Fibroblast of lung (primary cell): ENCODE results near the gene CLEC16A.

Source experiments
- CTCF ChIP-seq, 2 donors: IDR thresholded peaks in 1 of 2; conservative IDR thresholded peaks in 1 of 2; 1 replicate in 1 of 2; 2 replicates in 1 of 2; pipeline ENCODE4 v1.5.1; 2011 to 2012; ENCODE audit warnings: low read length in 2 of 2, control low read depth in 1 of 2, inconsistent platforms in 1 of 2, low read depth in 1 of 2, mild to moderate bottlenecking in 1 of 2
- EZH2 ChIP-seq: IDR thresholded peaks from 2 replicates; pipeline ENCODE4 v1.5.1; 2012; ENCODE audit warnings: low read length, control low read depth, mild to moderate bottlenecking; ENCODE audit errors: missing control alignments

DNA sequence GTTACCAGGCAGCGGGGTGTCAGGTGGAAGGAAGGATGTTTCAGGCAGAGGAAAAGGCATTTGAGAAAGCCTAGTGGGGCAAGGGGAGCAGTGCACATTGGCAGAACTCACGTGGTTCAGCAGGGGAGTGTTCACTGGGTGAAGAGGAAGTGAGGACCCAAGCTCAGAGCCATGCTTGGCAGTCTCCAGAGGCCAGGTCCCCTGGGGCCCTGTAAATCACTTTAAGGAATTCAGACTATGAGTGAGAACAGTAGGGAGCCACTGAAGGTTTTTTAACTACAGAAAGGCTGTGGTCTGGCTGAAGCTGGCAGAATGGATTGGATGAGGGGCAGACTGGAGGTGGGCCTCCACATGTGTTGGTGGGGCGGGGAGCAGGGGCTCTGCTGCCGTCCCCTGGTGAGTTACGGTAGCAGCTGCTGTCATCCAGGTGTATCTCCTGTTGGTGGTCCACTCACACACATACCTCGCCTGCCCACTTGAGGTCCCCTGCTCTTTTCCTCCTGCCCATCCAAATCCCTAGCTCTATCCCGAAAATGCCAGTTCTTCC, 5.1 kb downstream of the CLEC16A start:
- TF ChIP-seq CTCF (conservative IDR thresholded peaks at IDR 0.05 in 1 of 2, IDR thresholded peaks at IDR 0.05 in 1 of 2; ENCODE audit: low read depth in 1 of 2, low read length in 2 of 2) (no peak), EZH2 (no peak)
